Peyer's patch (tissue), 4 donors: ENCODE results near the gene CPSF4.

Source experiments
- CTCF ChIP-seq, 6 experiments: fragments of 450-650 bp in 4 of 6; fragments of 200-600 bp in 2 of 6; sonication (generic) in 1 of 6; IDR thresholded peaks; one replicate each; pipeline ENCODE4 v1.5.1; 2017 to 2019; ENCODE audit warnings: antibody characterized with exemption in 6 of 6, mild to moderate bottlenecking in 3 of 6, moderate library complexity in 1 of 6
- POLR2A ChIP-seq, 2 donors: fragments of 450-650 bp; IDR thresholded peaks; one replicate each; pipeline ENCODE4 v1.5.1; 2017; ENCODE audit warnings: antibody characterized with exemption in 2 of 2, mild to moderate bottlenecking in 2 of 2, moderate library complexity in 2 of 2

- TF ChIP-seq CTCF (IDR thresholded peaks at IDR 0.05): no peak
- TF ChIP-seq POLR2A (IDR thresholded peaks at IDR 0.05): no peak
Observed at GRCh38 chr7:99453105-99453504, 14.4 kb downstream of the CPSF4 start.
